Adrenal gland (tissue), 5 donors: ENCODE measurements around the gene THPO.

Source experiments
- CTCF ChIP-seq, 6 experiments: fragments of 450-650 bp in 4 of 6; fragments of 200-600 bp in 2 of 6; sonication (generic) in 1 of 6; IDR thresholded peaks; 1 replicate in 5 of 6; 2 replicates in 1 of 6; pipeline versions ENCODE4 v1.5.1 to v1.8.0; 2016 to 2021; ENCODE audit warnings: antibody characterized with exemption in 6 of 6, mild to moderate bottlenecking in 2 of 6, moderate library complexity in 1 of 6
- POLR2A ChIP-seq, 2 donors: fragments of 450-650 bp; IDR thresholded peaks; one replicate each; pipeline ENCODE4 v1.6.1; 2017; ENCODE audit warnings: antibody characterized with exemption in 2 of 2, mild to moderate bottlenecking in 2 of 2, moderate library complexity in 1 of 2
- donor health status: DM: no; HTN: no; CAD: no.

GRCh38 chr3:184391266-184391665 lies 13.3 kb upstream of the THPO start:
- TF ChIP-seq CTCF (IDR thresholded peaks at IDR 0.05) (no peak), POLR2A (IDR thresholded peaks at IDR 0.05) (no peak)
